K562 (cell line): Measurements from ENCODE around the gene HIF1AN. TPM values are rescaled to one million over a fixed set of nuclear protein-coding genes. Genes with fewer than 3 reads are reported as not detected.

Experiments used
- CREB1 ChIP-seq, 2 experiments: sonication (generic) in 1 of 2; formaldehyde crosslinking in 1 of 2; IDR thresholded peaks; 2 replicates each; pipeline versions ENCODE4 v1.6.1 to v1.8.0; 2012 to 2022; ENCODE audit warnings: inconsistent platforms in 1 of 2, mild to moderate bottlenecking in 1 of 2, missing genetic modification reagents in 1 of 2, moderate library complexity in 1 of 2
- CTBP1 ChIP-seq: fragments of 450-650 bp; IDR thresholded peaks from 2 replicates; pipeline ENCODE4 v1.6.1; 2016; ENCODE audit warnings: borderline replicate concordance
- NBN ChIP-seq: fragments of 450-650 bp; IDR thresholded peaks from 2 replicates; pipeline ENCODE4 v1.6.1; 2016; ENCODE audit warnings: low read depth, mild to moderate bottlenecking
- SMAD2 ChIP-seq: fragments of 150-350 bp; IDR thresholded peaks from 2 replicates; pipeline ENCODE4 v1.6.1; 2014; ENCODE audit warnings: low read depth, mild to moderate bottlenecking, low read length
- SMARCA5 ChIP-seq: fragments of 450-650 bp; IDR thresholded peaks from 2 replicates; pipeline ENCODE4 v1.6.1; 2016
- TBP ChIP-seq: optimal IDR thresholded peaks from 2 replicates; pipeline ENCODE3; 2011; ENCODE audit warnings: low read depth, low read length, improper control_type of control experiment
- ZBTB11 ChIP-seq, 3 experiments: fragments of 200-800 bp in 1 of 3; fragments of 250-450 bp in 1 of 3; fragments of 450-650 bp in 1 of 3; sonication (Bioruptor Pico) in 1 of 3; sonication (Bioruptor generic) in 1 of 3; formaldehyde crosslinking in 1 of 3; IDR thresholded peaks; 2 replicates each; pipeline versions ENCODE4 v1.6.1 to v1.8.0; 2016 to 2022; ENCODE audit warnings: mild to moderate bottlenecking in 2 of 3, missing genetic modification characterization in 2 of 3, missing compliant biosample characterization in 1 of 3, moderate library complexity in 1 of 3
- polyA plus RNA-seq, 8 experiments: library from polyadenylated mRNA; depleted of rRNA in 4 of 8; stranded (reverse) in 5 of 8; unstranded in 3 of 8; fragments of >200 nt; fragmentation: Nextera tagmentation in 2 of 8; fragmentation: Illumina TruSeq in 1 of 8; extraction: Ambion mirVana in 2 of 8; extraction: Trizol in 1 of 8; gene quantifications; 2 replicates each; pipeline versions ENCODE4 v1.2.1 to v1.2.3, GENCODE V29; 2011 to 2014; ENCODE audit warnings: inconsistent platforms in 1 of 8, missing spikeins in 1 of 8
- total RNA-seq, 7 experiments: library from RNA; depleted of rRNA in 6 of 7; stranded (reverse); fragments of >200 nt in 6 of 7; fragmentation: Illumina TruSeq in 2 of 7; extraction: Trizol in 2 of 7; gene quantifications; 2 replicates each; pipeline versions ENCODE4 v1.2.1 to v1.2.3, GENCODE V29; 2011 to 2021; ENCODE audit warnings: low replicate concordance in 1 of 7

Gene HIF1AN
- total and polyA plus RNA-seq, 9 of the 15 experiments (the other 6 are each of a cell fraction or from before 2014, with no cell fraction given): 1.2 to 16.8 (median 6.9) TPM

GRCh38 chr10:100529475-100530298 is 6.1 kb upstream of the HIF1AN start, which contains the start of gene NDUFB8 (continued):
- TF ChIP-seq CTBP1 (peak; percentile 28; the same call in 1 of the 2 replicates), SMARCA5 (no peak), NBN (peak; percentile 2; the same call in 1 of the 2 replicates), TBP (peak; percentile 56), SMAD2 (no peak), ZBTB11 (CRISPR knock-in tag; IDR thresholded peaks at IDR 0.05) (peak in 1 of 3 experiments; percentile 51; a peak in 1 of 6 replicates), CREB1 (IDR thresholded peaks at IDR 0.05) (peak; percentile 34; the same call in 1 of the 2 replicates), CREB1 (CRISPR knock-in tag; IDR thresholded peaks at IDR 0.05) (peak; percentile 80)
